Ectodermal cell (in vitro differentiated cells): ENCODE results near the gene KRT76. TPM values are rescaled to one million over a fixed set of nuclear protein-coding genes. Genes with fewer than 3 reads are reported as not detected.

Experiments
- H3K27ac ChIP-seq: 2 replicates; pipeline ENCODE4 v1.7.0; 2013; ENCODE audit warnings: mild to moderate bottlenecking, low read depth, low read length; ENCODE audit not compliant: insufficient read depth, poor library complexity, severe bottlenecking
- H3K27me3 ChIP-seq: 2 replicates; pipeline ENCODE4 v1.7.0; 2013; ENCODE audit warnings: mild to moderate bottlenecking, low read length; ENCODE audit not compliant: insufficient read depth, control insufficient read depth, poor library complexity, severe bottlenecking
- H3K36me3 ChIP-seq: one replicate; pipeline ENCODE4 v1.7.0; 2013; ENCODE audit warnings: low read length; ENCODE audit not compliant: control insufficient read depth, insufficient read depth
- H3K4me1 ChIP-seq: one replicate; pipeline ENCODE4 v1.7.0; 2013; ENCODE audit warnings: low read length; ENCODE audit not compliant: control insufficient read depth, insufficient read depth
- H3K4me3 ChIP-seq: 2 replicates; pipeline ENCODE4 v1.7.0; 2013; ENCODE audit warnings: low read depth, low read length, control low read depth; ENCODE audit not compliant: insufficient read depth
- H3K9me3 ChIP-seq: 2 replicates; pipeline ENCODE4 v1.7.0; 2013; ENCODE audit warnings: mild to moderate bottlenecking, low read length, moderate library complexity; ENCODE audit not compliant: control insufficient read depth
- WGBS, 2 experiments: methylation state at CpG; one replicate each; pipeline ENCODE4 v1.1.7; 2013; ENCODE audit warnings: missing lambda C conversion rate in 2 of 2; 5-methylcytosine and 5-hydroxymethylcytosine counted together
- polyA plus RNA-seq, 4 experiments: library from polyadenylated mRNA; stranded (reverse); fragments of 50-300 nt; gene quantifications; one replicate each; pipeline ENCODE4 v1.2.3, GENCODE V29; 2013

Gene KRT76
- not detected for polyA plus RNA-seq (2013, experiment 1 of 4)
- not detected for polyA plus RNA-seq (2013, experiment 2 of 4)
- polyA plus RNA-seq (2013, experiment 3 of 4) = not detected
- not detected for polyA plus RNA-seq (2013, experiment 4 of 4)

DNA sequence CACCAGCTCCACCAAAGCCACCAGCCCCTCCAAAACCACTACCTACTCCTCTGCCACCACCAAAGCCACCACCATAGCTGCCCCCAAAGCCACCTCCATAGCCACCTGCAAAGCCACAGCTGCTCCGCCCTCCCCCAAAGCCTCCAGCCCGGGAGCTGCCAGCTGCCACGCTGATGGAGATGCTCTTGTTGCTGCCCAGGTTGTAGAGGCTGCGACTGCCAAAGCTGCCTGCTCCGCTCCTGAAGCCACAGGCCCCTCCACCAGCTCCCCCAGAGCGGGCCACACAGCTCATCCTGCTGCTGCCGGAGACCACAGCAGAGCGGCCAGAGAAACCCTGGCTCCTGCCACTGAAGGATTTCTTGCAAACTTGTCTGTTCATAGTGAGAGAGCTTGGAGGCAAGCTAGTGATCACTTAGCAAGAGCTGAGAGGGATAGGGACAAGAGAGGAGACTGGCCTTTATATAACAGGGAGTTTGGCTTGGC lies at the start of gene KRT76:
Gene KRT76 (minus strand): TSS at position 433 of the 483 bp plus-strand sequence. CDS start 54 bp downstream, at position 379.
- Histone ChIP-seq H3K4me1 (no peaks in the 10 kb centered on the region), H3K36me3 (no peaks in the 10 kb centered on the region), H3K9me3 (no peaks in the 10 kb centered on the region), H3K27me3 (peaks cover 3% of the 10 kb centered on the region), H3K4me3 (no peak within 1 kb of the TSS), H3K27ac (no peak within 1 kb of the TSS)
- 91% methylated on average over 8 of the region's 8 CpGs for WGBS, 2 experiments

DNA sequence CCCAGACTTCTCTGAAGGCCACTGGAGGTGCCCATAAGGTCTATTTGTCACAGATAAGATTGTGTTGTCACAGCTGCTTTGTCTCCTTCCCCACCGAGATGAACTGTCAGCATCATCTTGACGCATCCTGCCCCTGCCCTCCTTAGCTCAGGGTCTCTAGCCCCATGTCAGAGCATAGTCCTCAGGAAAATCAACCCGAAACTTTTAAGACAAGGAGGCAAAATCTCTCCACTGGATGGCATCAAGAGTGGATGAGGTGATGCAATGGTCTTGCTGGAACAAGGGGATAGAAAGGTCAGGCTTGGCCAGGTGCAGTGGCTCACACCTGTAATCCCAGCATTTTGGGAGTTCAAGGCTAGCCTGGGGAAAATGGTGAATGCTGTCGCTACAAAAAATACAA lies 48.8 kb upstream of the KRT76 start:
- peaks cover 8% of the 10 kb centered on the region for H3K4me1 ChIP-seq
- H3K36me3 ChIP-seq = no peaks in the 10 kb centered on the region
- H3K4me3 ChIP-seq = no peak overlapping the region
- no peaks in the 10 kb centered on the region for H3K9me3 ChIP-seq
- 92 to 94% methylated on average over 4 of the region's 4 CpGs for WGBS, 2 experiments
- H3K27me3 ChIP-seq = no peaks in the 10 kb centered on the region
- H3K27ac ChIP-seq = no peak overlapping the region

DNA sequence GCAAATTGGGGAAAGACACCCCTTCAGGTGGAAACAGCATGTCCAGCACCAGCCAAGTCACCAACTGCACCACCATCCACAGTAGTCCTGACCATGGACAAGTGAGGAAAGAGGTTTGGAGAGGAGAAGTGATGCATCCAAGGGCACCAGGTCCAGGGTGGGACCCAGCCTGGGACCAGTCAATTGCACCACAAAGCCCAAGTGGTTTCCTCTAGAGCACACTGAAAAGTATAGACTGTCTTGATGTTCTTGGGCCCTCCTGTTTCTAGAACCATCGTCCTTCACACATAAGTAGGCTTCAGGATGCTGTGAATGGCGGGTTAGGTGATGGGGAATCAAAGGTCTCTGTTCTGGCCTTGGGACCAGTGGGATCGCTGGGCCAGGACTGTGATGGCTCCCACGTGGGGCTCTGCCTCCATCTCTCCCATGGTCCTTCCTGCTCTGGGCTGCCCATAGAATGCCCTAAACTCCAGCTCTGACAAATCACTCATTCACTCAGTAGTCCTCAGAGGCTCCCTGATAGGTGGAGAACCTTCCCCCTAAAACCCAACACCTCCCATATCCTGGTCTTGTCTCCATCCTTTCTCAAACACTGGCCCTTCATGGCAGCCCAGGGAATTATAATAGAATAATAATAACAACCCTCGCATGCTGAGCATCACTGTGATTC lies 47.7 kb upstream of the KRT76 start:
- H3K4me1 ChIP-seq = peaks cover 15% of the 10 kb centered on the region
- no peaks in the 10 kb centered on the region for H3K27me3 ChIP-seq
- H3K4me3 ChIP-seq = no peak overlapping the region
- WGBS, 2 experiments = 91 to 94% methylated on average over 5 of the region's 5 CpGs
- H3K27ac ChIP-seq = no peak overlapping the region
- no peaks in the 10 kb centered on the region for H3K36me3 ChIP-seq
- H3K9me3 ChIP-seq = no peaks in the 10 kb centered on the region

DNA sequence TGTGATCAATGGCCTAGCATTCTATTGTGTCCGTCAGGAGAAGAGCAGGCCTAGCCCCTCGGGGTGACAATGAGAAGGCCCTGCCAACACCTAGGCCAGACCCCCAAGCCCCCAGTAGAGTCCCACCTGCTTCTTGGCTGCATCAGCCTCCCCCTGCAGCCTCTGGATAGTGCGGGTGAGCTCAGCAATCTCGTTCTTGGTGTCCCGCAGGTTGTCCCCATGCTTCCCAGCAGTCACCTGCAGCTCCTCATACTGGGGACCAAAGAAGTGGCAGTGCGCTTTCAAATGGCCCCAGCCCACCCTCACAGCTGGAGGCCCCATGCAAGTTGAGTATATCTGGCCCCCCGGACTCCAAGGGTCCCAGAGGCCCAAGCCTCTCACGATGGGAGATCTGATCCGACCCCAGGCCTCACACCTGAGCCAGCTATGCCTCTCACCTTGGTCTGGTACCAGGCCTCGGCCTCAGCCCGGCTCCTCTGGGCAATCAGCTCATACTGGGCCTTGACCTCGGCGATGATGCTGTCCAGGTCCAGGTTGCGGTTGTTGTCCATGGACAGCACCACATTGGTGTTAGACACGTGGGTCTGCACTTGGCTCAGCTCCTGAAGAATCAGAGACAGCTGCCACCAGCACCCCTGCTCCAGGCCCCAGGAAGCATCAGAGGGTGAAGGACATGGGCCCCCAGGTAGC lies 46.8 kb upstream of the KRT76 start:
- Histone ChIP-seq H3K9me3 (no peaks in the 10 kb centered on the region), H3K27ac (no peak overlapping the region), H3K4me1 (peaks cover 20% of the 10 kb centered on the region), H3K27me3 (no peaks in the 10 kb centered on the region), H3K4me3 (no peak overlapping the region), H3K36me3 (no peaks in the 10 kb centered on the region)
- 94% methylated on average over 15 of the region's 15 CpGs for WGBS, 2 experiments

DNA sequence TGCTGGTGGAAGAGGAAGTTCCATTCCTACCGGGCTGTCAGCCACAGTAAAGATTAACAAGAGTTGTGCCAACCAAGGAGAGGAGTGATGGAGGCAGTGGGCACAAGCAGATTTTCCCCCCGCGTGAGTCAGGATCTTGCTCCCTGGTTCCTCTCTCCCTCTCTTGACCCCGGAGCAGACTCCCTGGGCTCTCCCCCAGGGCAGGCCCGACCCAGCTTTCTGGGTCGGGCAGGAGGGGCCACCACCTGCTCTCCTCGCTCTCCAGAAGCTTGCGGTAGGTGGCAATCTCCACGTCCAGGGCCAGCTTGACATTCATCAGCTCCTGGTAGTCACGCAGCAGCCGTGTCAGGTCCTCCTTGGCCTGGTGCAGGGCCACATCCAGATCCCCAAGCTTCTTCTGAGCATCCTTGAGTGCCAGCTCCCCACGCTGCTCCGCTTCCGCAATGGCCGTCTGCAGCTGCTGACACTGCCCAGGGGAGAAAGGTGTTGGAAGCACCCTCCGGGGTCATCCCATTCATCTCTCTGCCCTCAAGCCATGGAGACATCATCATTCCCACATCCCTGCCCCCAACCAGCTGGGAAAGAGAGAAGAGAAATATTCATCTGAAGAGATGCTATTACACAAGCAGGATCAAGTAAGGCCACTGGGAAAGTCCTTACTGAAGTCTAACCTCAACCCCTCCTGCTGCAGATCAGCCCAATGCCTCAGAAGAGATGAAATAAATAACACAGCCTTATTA lies 45.8 kb upstream of the KRT76 start:
- H3K9me3 ChIP-seq = no peaks in the 10 kb centered on the region
- peaks cover 25% of the 10 kb centered on the region for H3K4me1 ChIP-seq
- WGBS, 2 experiments = 86 to 88% methylated on average over 16 of the region's 16 CpGs
- no peaks in the 10 kb centered on the region for H3K36me3 ChIP-seq
- H3K4me3 ChIP-seq = no peak overlapping the region
- no peaks in the 10 kb centered on the region for H3K27me3 ChIP-seq
- H3K27ac ChIP-seq = no peak overlapping the region

DNA sequence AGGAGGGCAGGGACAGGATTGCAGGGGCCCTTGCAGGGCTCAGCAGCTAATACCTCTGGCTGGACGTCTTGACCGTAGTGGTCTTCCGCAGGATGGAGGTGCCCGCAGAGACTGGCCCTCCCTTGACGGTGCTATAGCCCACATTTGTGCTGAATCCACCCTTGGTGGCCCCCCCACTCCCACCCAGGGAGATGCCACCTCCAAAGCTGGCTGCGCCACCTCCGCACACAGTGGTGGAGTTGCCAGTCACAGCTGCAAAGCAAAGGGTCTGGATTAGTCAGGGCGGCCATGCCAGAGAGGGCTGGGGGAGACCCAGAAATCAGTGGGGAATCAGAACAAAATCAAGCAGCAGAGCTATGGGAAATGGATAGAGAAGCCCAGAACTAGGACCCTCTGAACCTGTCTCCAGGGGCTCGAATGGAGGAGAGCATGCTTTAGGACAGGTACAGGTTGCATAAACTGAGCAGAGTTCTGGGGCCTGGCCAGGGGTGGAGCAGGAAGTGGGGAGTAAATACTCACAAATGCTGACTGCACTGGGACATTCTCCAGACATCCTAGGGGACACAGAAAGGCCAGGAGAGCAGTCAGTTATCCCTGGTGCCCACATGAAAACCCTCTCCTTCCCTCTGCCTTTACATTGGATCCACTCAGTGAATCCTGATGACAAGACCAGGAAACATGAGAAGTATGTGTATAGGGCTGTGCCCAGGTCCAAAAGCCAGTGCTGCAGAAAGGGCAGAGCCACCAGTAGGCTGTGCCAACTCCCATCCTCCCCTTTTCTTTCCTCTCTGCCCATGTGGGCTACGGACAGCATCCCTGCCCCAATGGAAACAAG lies 44.9 kb upstream of the KRT76 start:
- 91 to 94% methylated on average over 10 of the region's 10 CpGs for WGBS, 2 experiments
- Histone ChIP-seq H3K36me3 (no peaks in the 10 kb centered on the region), H3K27me3 (no peaks in the 10 kb centered on the region), H3K4me3 (no peak overlapping the region), H3K4me1 (peaks cover 25% of the 10 kb centered on the region), H3K9me3 (no peaks in the 10 kb centered on the region), H3K27ac (no peak overlapping the region)

DNA sequence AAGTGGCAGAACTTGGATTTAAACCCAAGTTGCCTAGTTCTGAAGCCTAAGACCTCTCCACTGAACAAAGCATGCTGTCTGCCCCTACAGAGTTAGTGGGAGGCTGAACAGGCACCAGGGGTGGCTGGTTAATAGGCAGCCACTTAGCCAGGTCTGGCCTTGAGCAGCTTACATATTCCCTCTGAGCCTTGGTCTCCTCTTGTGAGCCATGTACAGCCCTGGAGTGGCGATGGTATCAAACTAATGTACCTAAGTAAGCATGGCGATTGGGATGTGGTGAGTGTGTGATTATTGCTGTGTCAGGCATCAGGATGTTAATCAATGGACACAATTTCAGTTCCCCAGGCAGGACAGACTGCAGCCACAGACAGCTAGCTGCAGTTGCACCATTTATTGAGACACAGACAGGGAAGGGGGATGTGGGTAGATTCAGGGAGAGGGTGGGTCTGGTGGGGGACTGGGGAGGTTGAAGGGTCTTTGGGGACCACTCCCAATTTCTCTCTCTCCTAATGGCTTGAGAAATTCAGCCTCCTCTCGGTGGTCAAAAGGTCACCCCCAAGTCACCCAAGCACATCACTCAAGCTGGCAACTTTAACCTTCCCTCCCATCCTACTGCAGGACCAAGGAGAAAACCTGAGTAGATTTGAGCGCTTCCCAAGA lies 44.1 kb upstream of the KRT76 start:
- no peaks in the 10 kb centered on the region for H3K27me3 ChIP-seq
- H3K4me3 ChIP-seq = no peak overlapping the region
- H3K27ac ChIP-seq = no peak overlapping the region
- 91 to 96% methylated on average over 4 of the region's 4 CpGs for WGBS, 2 experiments
- peaks cover 25% of the 10 kb centered on the region for H3K4me1 ChIP-seq
- H3K9me3 ChIP-seq = no peaks in the 10 kb centered on the region
- H3K36me3 ChIP-seq = no peaks in the 10 kb centered on the region

DNA sequence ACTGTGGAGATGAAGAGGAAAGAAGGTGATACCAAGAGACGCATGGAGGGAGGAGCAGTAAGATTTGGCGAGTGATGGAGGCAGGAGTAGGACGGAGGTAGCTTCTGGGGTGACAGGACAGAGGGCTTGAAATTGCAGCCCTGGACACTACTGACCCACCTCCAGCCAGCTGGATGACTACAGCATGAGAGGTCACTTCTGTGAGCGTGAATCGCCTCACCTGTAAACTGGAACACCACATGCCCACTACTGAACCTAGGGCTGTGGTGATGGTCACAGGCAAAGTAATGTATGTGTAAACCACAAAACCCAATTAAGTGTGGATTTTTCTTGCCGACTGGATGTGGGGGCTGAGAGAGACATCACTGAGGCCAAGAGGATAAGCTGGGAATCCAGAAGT lies 43.4 kb upstream of the KRT76 start:
- Histone ChIP-seq H3K4me3 (no peak overlapping the region), H3K27ac (no peak overlapping the region), H3K27me3 (no peaks in the 10 kb centered on the region), H3K36me3 (no peaks in the 10 kb centered on the region), H3K9me3 (no peaks in the 10 kb centered on the region), H3K4me1 (peaks cover 25% of the 10 kb centered on the region)
- 92 to 95% methylated on average over 6 of the region's 6 CpGs for WGBS, 2 experiments

DNA sequence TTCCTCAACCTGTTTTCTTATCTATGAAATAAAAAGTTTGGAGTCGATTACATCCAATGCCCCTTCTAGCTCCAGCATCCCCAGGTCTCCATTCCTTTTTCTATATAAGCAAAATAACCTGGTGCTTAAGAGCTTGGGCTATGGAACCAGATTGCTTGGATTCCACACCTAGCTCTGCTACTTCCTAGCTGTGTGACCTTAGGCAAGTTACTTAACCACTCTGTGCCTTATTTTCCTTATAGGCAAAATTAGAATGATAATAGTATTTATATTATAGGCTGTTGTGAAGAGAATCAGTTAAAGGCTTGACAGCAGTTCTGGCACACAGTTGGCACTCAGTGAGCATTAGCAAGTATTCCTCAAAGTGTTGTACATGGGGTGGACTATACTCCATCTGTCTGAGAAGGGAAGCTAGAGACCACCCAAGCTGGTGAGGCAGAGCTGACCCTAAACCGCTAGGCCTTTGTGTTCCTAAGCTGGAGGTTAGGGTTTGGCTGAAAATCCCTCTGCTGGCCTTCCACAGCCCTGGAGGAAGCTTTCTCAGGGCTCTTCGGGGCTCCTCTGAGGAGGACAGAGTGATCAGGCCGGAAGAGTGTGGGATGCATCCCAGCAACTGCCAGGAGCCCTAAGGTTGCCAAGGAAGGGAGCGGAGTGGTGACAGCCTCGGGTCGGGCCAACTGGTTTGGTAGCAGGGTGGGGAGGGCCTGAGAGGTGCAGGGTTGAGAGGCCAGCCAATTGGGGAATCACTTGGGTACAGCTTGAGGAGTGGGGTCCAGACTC lies 42.8 kb upstream of the KRT76 start:
- Histone ChIP-seq H3K4me1 (peaks cover 25% of the 10 kb centered on the region), H3K27me3 (no peaks in the 10 kb centered on the region), H3K36me3 (no peaks in the 10 kb centered on the region), H3K27ac (no peak overlapping the region), H3K4me3 (no peak overlapping the region), H3K9me3 (no peaks in the 10 kb centered on the region)
- 78 to 82% methylated on average over 7 of the region's 7 CpGs for WGBS, 2 experiments
